ENCODE measurements around the gene ZC3H18.

ZC3H18 gene

GRCh38 chr16:88591577-88592021 is 21.4 kb downstream of the ZC3H18 start:
- Mint-ChIP-seq H3K4me1 (peaks cover 22 to 27% of the 10 kb centered on the region in 2 donors), H3K9me3 (no peaks in the 10 kb centered on the region), H3K27me3 (no peaks in the 10 kb centered on the region), H3K27ac (peak overlapping the region; percentile 88), H3K36me3 (peaks cover 49 to 56% of the 10 kb centered on the region in 2 donors), H3K4me3 (peak overlapping the region; percentile 17 to 30)
- DNase-seq (peak; percentile 48), ATAC-seq (replicated peaks) (peak; percentile 86 to 95)

GRCh38 chr16:88593061-88593460 is 22.9 kb downstream of the ZC3H18 start:
- Mint-ChIP-seq H3K4me1 (peaks cover 31 to 36% of the 10 kb centered on the region in 2 donors), H3K27me3 (no peaks in the 10 kb centered on the region), H3K36me3 (peaks cover 41 to 48% of the 10 kb centered on the region in 2 donors), H3K27ac (no peak overlapping the region), H3K4me3 (no peak overlapping the region), H3K9me3 (no peaks in the 10 kb centered on the region)
- ATAC-seq (replicated peaks) (no peak), DNase-seq (no peak)

- no peak overlapping the region for H3K4me3 Mint-ChIP-seq
- no peak overlapping the region for H3K27ac Mint-ChIP-seq
- no peaks in the 10 kb centered on the region for H3K9me3 Mint-ChIP-seq
- ATAC-seq (replicated peaks) (no peak), DNase-seq (no peak)
- peaks cover 37 to 48% of the 10 kb centered on the region in 2 donors for H3K36me3 Mint-ChIP-seq
- H3K27me3 Mint-ChIP-seq = no peaks in the 10 kb centered on the region
- peaks cover 29 to 38% of the 10 kb centered on the region in 2 donors for H3K4me1 Mint-ChIP-seq
Observed at GRCh38 chr16:88593489-88593888, 23.3 kb downstream of the ZC3H18 start.

GRCh38 chr16:88593910-88594309 is 23.7 kb downstream of the ZC3H18 start:
- DNase-seq = no peak
- no peak for ATAC-seq (replicated peaks)
- Mint-ChIP-seq H3K27ac (no peak overlapping the region), H3K36me3 (peaks cover 34 to 47% of the 10 kb centered on the region in 2 donors), H3K4me1 (peaks cover 28 to 38% of the 10 kb centered on the region in 2 donors), H3K27me3 (no peaks in the 10 kb centered on the region), H3K4me3 (no peak overlapping the region), H3K9me3 (no peaks in the 10 kb centered on the region)

- Mint-ChIP-seq H3K9me3 (no peaks in the 10 kb centered on the region), H3K36me3 (peaks cover 36 to 51% of the 10 kb centered on the region in 2 donors), H3K4me1 (peaks cover 29 to 44% of the 10 kb centered on the region in 2 donors), H3K27me3 (no peaks in the 10 kb centered on the region), H3K27ac (no peak overlapping the region), H3K4me3 (no peak overlapping the region)
- ATAC-seq (replicated peaks) (no peak), DNase-seq (no peak)
Observed at GRCh38 chr16:88595101-88595500, 24.9 kb downstream of the ZC3H18 start.

- DNase-seq (no peak), ATAC-seq (replicated peaks) (no peak)
- peaks cover 29 to 46% of the 10 kb centered on the region in 2 donors for H3K4me1 Mint-ChIP-seq
- no peaks in the 10 kb centered on the region for H3K9me3 Mint-ChIP-seq
- H3K27ac Mint-ChIP-seq = no peak overlapping the region
- H3K4me3 Mint-ChIP-seq = no peak overlapping the region
- H3K36me3 Mint-ChIP-seq = peaks cover 39 to 53% of the 10 kb centered on the region in 2 donors
- no peaks in the 10 kb centered on the region for H3K27me3 Mint-ChIP-seq
Observed at GRCh38 chr16:88595921-88596320, 25.7 kb downstream of the ZC3H18 start.

GRCh38 chr16:88596483-88596882 is 26.3 kb downstream of the ZC3H18 start:
- ATAC-seq (replicated peaks) (no peak), DNase-seq (no peak)
- H3K9me3 Mint-ChIP-seq = no peaks in the 10 kb centered on the region
- no peak overlapping the region for H3K4me3 Mint-ChIP-seq
- no peaks in the 10 kb centered on the region for H3K27me3 Mint-ChIP-seq
- peaks cover 40 to 56% of the 10 kb centered on the region in 2 donors for H3K36me3 Mint-ChIP-seq
- no peak overlapping the region for H3K27ac Mint-ChIP-seq
- H3K4me1 Mint-ChIP-seq = peaks cover 32 to 50% of the 10 kb centered on the region in 2 donors

GRCh38 chr16:88597856-88598491 is 27.8 kb downstream of the ZC3H18 start:
- DNase-seq (no peak), ATAC-seq (replicated peaks) (peak; percentile 61 to 67)
- no peak overlapping the region for H3K4me3 Mint-ChIP-seq
- peaks cover 36 to 59% of the 10 kb centered on the region in 2 donors for H3K36me3 Mint-ChIP-seq
- no peaks in the 10 kb centered on the region for H3K27me3 Mint-ChIP-seq
- no peaks in the 10 kb centered on the region for H3K9me3 Mint-ChIP-seq
- H3K27ac Mint-ChIP-seq = no peak overlapping the region
- peaks cover 28 to 42% of the 10 kb centered on the region in 2 donors for H3K4me1 Mint-ChIP-seq

GRCh38 chr16:88599092-88599733 is 29.0 kb downstream of the ZC3H18 start:
- H3K27ac Mint-ChIP-seq = peak overlapping the region; percentile 22
- H3K27me3 Mint-ChIP-seq = no peaks in the 10 kb centered on the region
- DNase-seq (no peak), ATAC-seq (replicated peaks) (peak in 1 of 2 donors; percentile 43)
- H3K4me3 Mint-ChIP-seq = peak overlapping the region in 1 of 2 donors; percentile 17
- H3K36me3 Mint-ChIP-seq = peaks cover 38 to 58% of the 10 kb centered on the region in 2 donors
- H3K4me1 Mint-ChIP-seq = peaks cover 22 to 32% of the 10 kb centered on the region in 2 donors
- no peaks in the 10 kb centered on the region for H3K9me3 Mint-ChIP-seq

- Mint-ChIP-seq H3K27me3 (no peaks in the 10 kb centered on the region), H3K4me1 (peaks cover 20 to 32% of the 10 kb centered on the region in 2 donors), H3K27ac (peak overlapping the region; percentile 22), H3K9me3 (no peaks in the 10 kb centered on the region), H3K36me3 (peaks cover 40 to 59% of the 10 kb centered on the region in 2 donors), H3K4me3 (no peak overlapping the region)
- ATAC-seq (replicated peaks) (peak in 1 of 2 donors; percentile 47), DNase-seq (no peak)
Observed at GRCh38 chr16:88599825-88600538, 29.8 kb downstream of the ZC3H18 start.

GRCh38 chr16:88600539-88600896 is 30.3 kb downstream of the ZC3H18 start:
- Mint-ChIP-seq H3K27ac (no peak overlapping the region), H3K4me1 (peaks cover 20 to 32% of the 10 kb centered on the region in 2 donors), H3K9me3 (no peaks in the 10 kb centered on the region), H3K4me3 (no peak overlapping the region), H3K36me3 (peaks cover 39 to 56% of the 10 kb centered on the region in 2 donors), H3K27me3 (no peaks in the 10 kb centered on the region)
- ATAC-seq (replicated peaks) (no peak), DNase-seq (no peak)

GRCh38 chr16:88601313-88602036 is 31.3 kb downstream of the ZC3H18 start:
- ATAC-seq (replicated peaks) = peak in 1 of 2 donors; percentile 41
- Mint-ChIP-seq H3K9me3 (no peaks in the 10 kb centered on the region), H3K27ac (no peak overlapping the region), H3K27me3 (no peaks in the 10 kb centered on the region), H3K36me3 (peaks cover 38 to 53% of the 10 kb centered on the region in 2 donors), H3K4me1 (peaks cover 20 to 32% of the 10 kb centered on the region in 2 donors), H3K4me3 (no peak overlapping the region)
- no peak for DNase-seq

GRCh38 chr16:88602091-88602490 is 31.9 kb downstream of the ZC3H18 start:
- peaks cover 35 to 58% of the 10 kb centered on the region in 2 donors for H3K36me3 Mint-ChIP-seq
- H3K27me3 Mint-ChIP-seq = no peaks in the 10 kb centered on the region
- no peak overlapping the region for H3K4me3 Mint-ChIP-seq
- H3K9me3 Mint-ChIP-seq = no peaks in the 10 kb centered on the region
- H3K27ac Mint-ChIP-seq = no peak overlapping the region
- DNase-seq = no peak
- H3K4me1 Mint-ChIP-seq = peaks cover 18 to 33% of the 10 kb centered on the region in 2 donors
- ATAC-seq (replicated peaks) = no peak
